ENCODE measurements around the gene KRT85.

KRT85 gene

DNA sequence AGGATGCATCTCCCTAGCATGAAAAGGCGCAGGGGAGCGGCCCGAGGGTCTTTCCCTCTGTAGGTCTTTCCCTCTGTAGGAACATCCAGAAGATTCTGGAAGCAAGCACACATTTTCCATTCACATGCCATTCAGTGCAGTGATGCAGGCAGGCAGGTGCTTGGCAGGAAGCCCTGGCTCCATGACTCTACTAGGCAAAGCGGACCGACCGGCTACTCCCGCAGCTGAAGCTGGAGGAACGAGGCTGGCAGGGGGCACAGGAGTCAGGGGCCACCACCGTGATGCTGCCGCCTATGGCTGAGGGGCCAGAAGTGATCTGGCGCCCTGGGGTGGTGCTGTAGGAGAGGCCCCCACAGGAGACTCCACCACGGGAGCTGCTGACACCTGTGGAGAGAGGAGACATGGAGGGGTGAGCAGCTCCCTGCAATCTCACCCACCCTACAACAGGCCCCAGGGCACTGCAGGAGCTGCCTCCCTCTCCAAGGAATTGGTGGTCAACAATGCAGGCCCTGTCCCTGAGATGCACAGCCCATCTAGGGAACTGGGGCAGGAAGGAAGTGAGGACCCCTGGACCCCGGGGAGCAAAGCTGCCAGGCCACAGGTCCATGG is 6.5 kb downstream of the KRT85 start:
- Histone ChIP-seq H3K9me2 (replicated peaks; ENCODE audit: insufficient read depth, low read length) (no peaks in the 10 kb centered on the region), H3K27ac (ENCODE audit: low read depth, low read length) (no peak overlapping the region), H2AFZ (ENCODE audit: low read depth, low read length, severe bottlenecking) (no peak overlapping the region), H3K27me3 (ENCODE audit: low read length) (no peaks in the 10 kb centered on the region), H3K9me3 (ENCODE audit: insufficient read depth, low read length) (no peaks in the 10 kb centered on the region), H3K9ac (ENCODE audit: low read length) (no peak overlapping the region), H3F3A (ENCODE audit: insufficient read depth) (no peaks in the 10 kb centered on the region), H3K4me3 (ENCODE audit: insufficient read depth, low read length, poor library complexity, severe bottlenecking) (no peak overlapping the region), H3K4me2 (ENCODE audit: low read depth, low read length, poor library complexity, severe bottlenecking) (no peak overlapping the region), H3K79me2 (ENCODE audit: insufficient read depth, low read length) (no peaks in the 10 kb centered on the region), H4K20me1 (ENCODE audit: low read depth, low read length) (no peaks in the 10 kb centered on the region), H3K36me3 (ENCODE audit: low read length) (no peaks in the 10 kb centered on the region)
- TF ChIP-seq, protein P1, sequence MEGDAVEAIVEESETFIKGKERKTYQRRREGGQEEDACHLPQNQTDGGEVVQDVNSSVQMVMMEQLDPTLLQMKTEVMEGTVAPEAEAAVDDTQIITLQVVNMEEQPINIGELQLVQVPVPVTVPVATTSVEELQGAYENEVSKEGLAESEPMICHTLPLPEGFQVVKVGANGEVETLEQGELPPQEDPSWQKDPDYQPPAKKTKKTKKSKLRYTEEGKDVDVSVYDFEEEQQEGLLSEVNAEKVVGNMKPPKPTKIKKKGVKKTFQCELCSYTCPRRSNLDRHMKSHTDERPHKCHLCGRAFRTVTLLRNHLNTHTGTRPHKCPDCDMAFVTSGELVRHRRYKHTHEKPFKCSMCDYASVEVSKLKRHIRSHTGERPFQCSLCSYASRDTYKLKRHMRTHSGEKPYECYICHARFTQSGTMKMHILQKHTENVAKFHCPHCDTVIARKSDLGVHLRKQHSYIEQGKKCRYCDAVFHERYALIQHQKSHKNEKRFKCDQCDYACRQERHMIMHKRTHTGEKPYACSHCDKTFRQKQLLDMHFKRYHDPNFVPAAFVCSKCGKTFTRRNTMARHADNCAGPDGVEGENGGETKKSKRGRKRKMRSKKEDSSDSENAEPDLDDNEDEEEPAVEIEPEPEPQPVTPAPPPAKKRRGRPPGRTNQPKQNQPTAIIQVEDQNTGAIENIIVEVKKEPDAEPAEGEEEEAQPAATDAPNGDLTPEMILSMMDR (IDR thresholded peaks at IDR 0.05; ENCODE audit: insufficient read depth, low read length, poor library complexity, severe bottlenecking), result no peak
- TF ChIP-seq EZH2phosphoT487 (conservative IDR thresholded peaks at IDR 0.05; ENCODE audit: low read length), result no peak

DNA sequence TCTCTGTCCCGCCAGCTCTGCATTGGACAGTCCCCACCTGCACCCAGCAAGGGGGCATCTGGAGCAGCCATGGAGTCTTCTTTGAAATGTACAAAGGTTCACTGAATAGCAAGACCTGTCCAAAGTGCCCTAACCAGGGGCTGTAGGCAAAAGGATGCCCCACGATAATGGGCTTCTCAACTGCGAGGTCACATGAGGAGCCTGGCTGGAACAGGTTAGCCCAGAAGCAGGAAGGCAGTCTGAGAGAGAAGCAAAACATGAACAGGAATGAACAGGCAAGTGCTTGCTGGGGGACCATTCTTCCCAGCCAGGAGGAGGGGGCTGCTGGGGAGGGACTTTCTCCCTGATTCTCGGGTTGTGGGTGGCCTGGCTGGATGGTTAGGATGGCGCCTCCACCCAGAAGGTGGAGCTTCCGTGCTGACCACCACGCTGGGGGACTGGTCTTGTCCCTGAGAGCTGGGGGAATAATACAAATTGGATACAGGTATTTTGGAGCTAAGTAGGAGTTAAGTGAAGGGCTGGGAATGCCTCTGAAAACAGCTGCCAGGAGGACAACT is 7.1 kb downstream of the KRT85 start:
- no peak for TF ChIP-seq EZH2phosphoT487 (conservative IDR thresholded peaks at IDR 0.05; ENCODE audit: low read length)
- no peak overlapping the region for H3K4me3 ChIP-seq (ENCODE audit: insufficient read depth, low read length, poor library complexity, severe bottlenecking)
- H3K27ac ChIP-seq (ENCODE audit: low read depth, low read length), result no peak overlapping the region
- H3K79me2 ChIP-seq (ENCODE audit: insufficient read depth, low read length), result no peaks in the 10 kb centered on the region
- no peaks in the 10 kb centered on the region for H3K9me3 ChIP-seq (ENCODE audit: insufficient read depth, low read length)
- no peaks in the 10 kb centered on the region for H3K9me2 ChIP-seq (replicated peaks; ENCODE audit: insufficient read depth, low read length)
- no peaks in the 10 kb centered on the region for H3K27me3 ChIP-seq (ENCODE audit: low read length)
- no peak overlapping the region for H3K4me2 ChIP-seq (ENCODE audit: low read depth, low read length, poor library complexity, severe bottlenecking)
- no peak overlapping the region for H2AFZ ChIP-seq (ENCODE audit: low read depth, low read length, severe bottlenecking)
- no peaks in the 10 kb centered on the region for H3K36me3 ChIP-seq (ENCODE audit: low read length)
- H3F3A ChIP-seq (ENCODE audit: insufficient read depth), result no peaks in the 10 kb centered on the region
- H3K9ac ChIP-seq (ENCODE audit: low read length), result no peak overlapping the region
- no peaks in the 10 kb centered on the region for H4K20me1 ChIP-seq (ENCODE audit: low read depth, low read length)

DNA sequence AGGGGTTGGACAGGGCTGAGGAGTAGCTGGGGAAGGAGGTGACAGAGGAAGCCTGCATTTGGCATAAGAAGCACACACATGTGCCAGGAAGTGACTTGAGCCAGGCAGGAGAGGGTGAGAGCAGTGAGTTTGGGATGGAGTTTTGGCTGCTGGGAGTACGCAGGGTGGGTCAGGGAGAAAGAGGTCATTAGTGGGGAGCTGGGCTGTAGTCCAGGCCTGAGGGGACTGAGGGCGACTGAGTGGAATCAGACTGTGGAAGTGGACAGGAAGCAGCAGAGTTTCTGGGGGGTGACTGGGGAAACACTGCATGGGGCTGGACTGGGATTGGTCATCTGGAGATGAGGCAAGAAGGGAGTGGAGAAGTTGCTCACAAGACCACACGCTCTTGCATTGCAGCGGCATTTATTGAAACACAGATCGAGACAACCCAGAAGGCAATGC is 7.6 kb downstream of the KRT85 start:
- no peaks in the 10 kb centered on the region for H3K79me2 ChIP-seq (ENCODE audit: insufficient read depth, low read length)
- H3K27ac ChIP-seq (ENCODE audit: low read depth, low read length), result peak overlapping the region; percentile 88
- H3K4me3 ChIP-seq (ENCODE audit: insufficient read depth, low read length, poor library complexity, severe bottlenecking), result no peak overlapping the region
- no peaks in the 10 kb centered on the region for H3K36me3 ChIP-seq (ENCODE audit: low read length)
- no peak overlapping the region for H2AFZ ChIP-seq (ENCODE audit: low read depth, low read length, severe bottlenecking)
- TF ChIP-seq, protein P1 (IDR thresholded peaks at IDR 0.05; ENCODE audit: insufficient read depth, low read length, poor library complexity, severe bottlenecking), result no peak
- TF ChIP-seq EZH2phosphoT487 (conservative IDR thresholded peaks at IDR 0.05; ENCODE audit: low read length), result no peak
- H3F3A ChIP-seq (ENCODE audit: insufficient read depth), result no peaks in the 10 kb centered on the region
- H3K9ac ChIP-seq (ENCODE audit: low read length), result no peak overlapping the region
- no peaks in the 10 kb centered on the region for H4K20me1 ChIP-seq (ENCODE audit: low read depth, low read length)
- H3K27me3 ChIP-seq (ENCODE audit: low read length), result no peaks in the 10 kb centered on the region
- no peaks in the 10 kb centered on the region for H3K9me3 ChIP-seq (ENCODE audit: insufficient read depth, low read length)
- no peaks in the 10 kb centered on the region for H3K9me2 ChIP-seq (replicated peaks; ENCODE audit: insufficient read depth, low read length)
- no peak overlapping the region for H3K4me2 ChIP-seq (ENCODE audit: low read depth, low read length, poor library complexity, severe bottlenecking)
